ENCODE measurements around the gene PIGH. TPM values are rescaled to one million over a fixed set of nuclear protein-coding genes. Genes with fewer than 3 reads are reported as not detected.

Gene PIGH
- total RNA-seq, 1 experiment from 2014 or later, result 9.4 TPM

GRCh38 chr14:67633451-67634147, 33.5 kb upstream of the PIGH start:
- Histone ChIP-seq H3K18ac (ENCODE audit: insufficient read length, low read depth, low read length) (no peak overlapping the region), H2BK5ac (ENCODE audit: insufficient read length, low read length) (no peak overlapping the region), H2BK20ac (ENCODE audit: low read depth, low read length, poor library complexity, severe bottlenecking) (no peak overlapping the region), H2BK12ac (ENCODE audit: insufficient read length, low read depth, low read length) (no peak overlapping the region), H3K23ac (ENCODE audit: insufficient read length, low read depth, low read length) (no peak overlapping the region), H3T11ph (ENCODE audit: low read length) (no peak overlapping the region), H3K4me2 (ENCODE audit: insufficient read depth, insufficient read length, low read length) (no peak overlapping the region), H4K20me1 (ENCODE audit: control insufficient read depth, insufficient read depth, insufficient read length) (no peaks in the 10 kb centered on the region), H2AK5ac (ENCODE audit: insufficient read length, low read length) (no peak overlapping the region), H3K56ac (ENCODE audit: insufficient read length, low read depth, low read length) (no peak overlapping the region), H4K5ac (ENCODE audit: insufficient read length, low read depth, low read length) (no peak overlapping the region), H4K91ac (ENCODE audit: insufficient read length, low read depth, low read length) (no peak overlapping the region), H3K27ac (ENCODE audit: insufficient read length, low read depth, low read length) (no peak overlapping the region), H2BK15ac (ENCODE audit: low read depth, low read length) (no peak overlapping the region), H3K79me2 (ENCODE audit: insufficient read depth, low read length) (no peaks in the 10 kb centered on the region), H3K4ac (ENCODE audit: low read depth, low read length) (no peak overlapping the region), H2AFZ (ENCODE audit: low read length) (no peak overlapping the region), H3K9me3 (ENCODE audit: control insufficient read depth, low read depth, low read length) (no peaks in the 10 kb centered on the region), H3K27me3 (ENCODE audit: insufficient read depth, low read length) (no peaks in the 10 kb centered on the region), H2BK120ac (ENCODE audit: low read depth, low read length, poor library complexity, severe bottlenecking) (no peak overlapping the region), H3K23me2 (ENCODE audit: insufficient read length, low read depth, low read length, poor library complexity, severe bottlenecking) (no peaks in the 10 kb centered on the region), H3K9ac (ENCODE audit: extremely low read depth, insufficient read length, low read length) (no peak overlapping the region), H3K79me1 (ENCODE audit: insufficient read depth, low read depth, low read length, poor library complexity, severe bottlenecking) (no peaks in the 10 kb centered on the region), H3K14ac (ENCODE audit: insufficient read depth, low read length) (no peak overlapping the region), H4K8ac (replicated peaks; ENCODE audit: insufficient read length, low read depth, low read length) (no peak overlapping the region), H3K4me1 (ENCODE audit: insufficient read depth, low read length) (no peaks in the 10 kb centered on the region)
- no peak for DNase-seq
- no CpG with 5 or more reads among the region's 5 CpGs for WGBS (ENCODE audit: extremely low coverage, insufficient read length, low lambda C conversion rate)
- Mint-ChIP-seq H3K27me3 (ENCODE audit: low read depth) (no peaks in the 10 kb centered on the region), H3K27ac (no peak overlapping the region; a peak in 1 of 7 replicates), H3K4me1 (no peaks in the 10 kb centered on the region), H3K36me3 (ENCODE audit: insufficient read depth in 1 of 3, low read depth in 3 of 3) (peaks cover 5 to 6% (median 6%) of the 10 kb centered on the region in 3 experiments; a peak in 5 of 7 replicates), H3K4me3 (no peak overlapping the region), H3K9me3 (no peaks in the 10 kb centered on the region)
- no peak for TF ChIP-seq CTCF (conservative IDR thresholded peaks at IDR 0.05)
